Stimulated activated CD4-positive, alpha-beta T cell treated with anti-CD3 and anti-CD28 coated beads, Interleukin-15, amount 100 ng/mL, for 24 hours (primary cell): Measurements from ENCODE around the gene NAP1L4.

Source experiments
- DNase-seq: peaks from one replicate; pipeline ENCODE4 v3.0.0-alpha.2; 2020

NAP1L4 gene

DNA sequence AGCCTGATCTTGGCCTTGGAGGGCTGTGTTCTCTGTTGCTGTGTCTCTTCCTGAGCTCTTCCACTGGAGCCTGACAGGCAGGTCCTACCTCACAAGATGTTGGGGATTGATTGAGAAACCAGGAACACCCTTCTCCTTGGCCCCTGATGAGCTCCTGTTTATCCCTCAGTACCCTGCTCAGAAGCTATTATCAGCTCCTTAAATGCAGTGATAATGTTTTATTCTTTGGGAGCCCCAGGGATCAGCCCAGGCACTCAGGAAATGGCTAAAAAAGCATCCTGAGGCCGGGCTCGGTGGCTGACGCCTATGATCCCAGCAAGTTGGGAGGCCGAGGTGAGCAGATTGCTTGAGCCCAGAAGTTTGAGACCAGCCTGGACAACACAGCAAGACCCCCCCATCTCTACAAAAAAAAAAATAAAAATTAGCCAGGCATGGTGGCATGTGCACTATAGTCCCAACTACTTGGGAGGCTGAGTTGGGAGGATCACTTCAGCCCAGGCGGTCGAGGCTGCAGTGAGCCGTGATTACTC lies 58.0 kb downstream of the NAP1L4 start:
- no peak for DNase-seq

DNA sequence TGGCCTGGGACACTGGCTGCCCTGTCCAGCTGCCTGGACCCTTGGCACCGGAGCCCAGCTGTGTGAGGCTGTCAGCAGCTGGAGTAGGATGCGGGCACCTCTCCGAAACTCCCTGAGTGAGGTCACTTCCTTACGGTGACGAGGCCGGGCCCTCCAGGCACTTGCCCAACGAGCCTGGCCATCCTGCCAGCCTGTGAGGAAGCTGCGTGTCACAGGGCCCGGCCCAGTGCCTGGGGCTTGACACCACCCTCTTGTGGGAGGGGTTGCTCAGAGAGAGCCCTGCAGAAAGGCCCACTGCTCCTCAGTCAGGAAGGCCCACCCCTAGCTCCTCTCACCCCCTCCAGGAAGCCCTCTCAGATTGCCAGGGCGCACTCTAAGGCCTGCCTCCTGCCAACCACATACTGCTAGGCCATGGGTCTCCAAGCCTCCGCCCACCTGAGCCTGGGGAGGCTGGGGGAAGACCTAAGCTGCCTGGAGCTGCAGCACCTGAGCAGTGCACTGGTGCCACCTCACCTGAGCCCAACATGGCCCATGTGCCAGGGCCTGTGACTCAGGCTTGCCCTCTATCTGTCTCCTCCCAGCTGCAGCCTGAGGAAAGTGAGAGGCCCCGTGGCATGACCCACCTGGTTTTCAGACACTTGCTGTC lies 58.6 kb downstream of the NAP1L4 start:
- peak; percentile 59 for DNase-seq

DNA sequence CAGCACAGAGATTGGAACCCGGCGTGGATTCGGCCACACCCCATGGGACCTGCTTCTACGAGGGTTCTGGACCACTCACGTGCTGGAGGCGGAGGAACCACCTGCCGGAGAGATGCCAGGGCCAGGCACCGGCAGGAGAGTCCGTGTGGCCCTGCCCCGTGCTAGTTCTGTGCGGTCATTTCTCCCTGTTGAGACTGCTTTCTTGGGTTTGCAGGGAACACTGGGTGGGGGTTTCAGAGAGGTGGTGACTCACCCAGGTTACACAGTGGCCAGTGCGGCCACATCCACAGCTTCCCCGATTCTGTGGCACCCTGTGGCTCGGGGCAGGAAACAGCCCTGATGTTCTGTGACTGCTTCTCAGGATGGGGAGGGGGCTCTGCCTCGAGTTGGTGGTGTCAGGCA lies 59.3 kb downstream of the NAP1L4 start:
- DNase-seq, result no peak

- no peak for DNase-seq
Measured at GRCh38 chr11:2931771-2932738, 60.1 kb downstream of the NAP1L4 start.

DNA sequence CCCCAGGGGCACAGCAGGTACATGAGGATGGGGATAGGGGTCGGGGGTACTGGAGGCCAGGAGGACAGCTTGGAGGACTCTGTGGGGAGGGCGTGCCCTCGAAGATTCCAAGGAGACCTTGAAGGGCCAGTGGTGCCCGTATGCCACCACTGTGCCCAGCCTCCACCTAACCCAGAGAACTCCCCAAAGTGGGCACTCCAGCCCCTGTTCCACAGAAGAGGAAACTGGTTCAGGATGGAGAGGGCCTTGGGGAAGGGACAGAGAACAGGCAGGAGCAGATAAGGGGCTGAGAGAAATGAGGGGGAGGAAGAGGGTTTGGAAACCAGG lies 60.7 kb downstream of the NAP1L4 start:
- no peak for DNase-seq

DNA sequence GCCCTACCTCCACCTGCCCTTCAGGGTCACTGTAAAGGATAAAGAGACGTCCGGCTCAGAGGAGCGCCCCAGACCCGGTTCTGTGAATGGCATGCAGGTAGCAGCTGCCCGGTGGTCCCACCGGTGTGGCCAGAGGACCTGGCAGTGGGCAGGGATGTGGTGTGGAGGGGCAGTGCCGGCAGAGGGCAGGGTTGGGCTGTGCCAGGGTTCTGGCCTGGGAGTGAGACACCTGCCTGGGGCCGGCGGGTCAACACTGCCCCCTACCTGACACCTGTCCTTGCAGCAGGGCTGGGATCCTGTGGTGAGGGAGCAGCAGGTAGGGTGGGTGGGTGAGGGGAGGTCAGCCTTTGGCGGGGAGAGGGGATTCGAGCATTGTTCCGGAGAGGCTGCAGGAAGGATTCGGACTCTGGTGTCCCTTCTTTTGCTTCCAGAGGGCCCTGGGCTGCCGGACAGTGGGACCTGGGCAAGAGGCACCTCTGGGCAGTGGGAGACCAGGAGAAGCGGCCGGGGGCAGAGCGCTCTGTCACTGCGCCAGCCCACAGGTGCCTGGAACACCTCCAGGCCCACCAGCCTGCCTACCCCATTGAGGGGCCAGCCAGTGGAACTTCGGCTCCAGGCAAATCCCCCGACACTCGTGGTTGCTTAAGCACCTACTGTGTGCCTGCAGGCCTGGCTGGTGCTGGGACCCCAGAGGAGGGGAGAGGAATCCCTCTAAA lies 61.3 kb downstream of the NAP1L4 start:
- DNase-seq, result peak; percentile 57

GRCh38 chr11:2929950-2930703 lies 62.0 kb downstream of the NAP1L4 start:
- DNase-seq, result peak; percentile 64

- DNase-seq, result peak; percentile 67
Measured at GRCh38 chr11:2929531-2929949, 62.6 kb downstream of the NAP1L4 start.

- DNase-seq, result peak; percentile 81
Measured at GRCh38 chr11:2928605-2929530, 63.3 kb downstream of the NAP1L4 start, which contains the start of gene PHLDA2. Gene PHLDA2, minus strand, starts transcription at chr11:2929420. Its CDS starts 56 bp downstream, at chr11:2929364.

- no peak for DNase-seq
Measured at GRCh38 chr11:2927851-2928604, 64.1 kb downstream of the NAP1L4 start.

- no peak for DNase-seq
Measured at GRCh38 chr11:2927121-2927800, 64.9 kb downstream of the NAP1L4 start.

- no peak for DNase-seq
Measured at GRCh38 chr11:2926611-2927051, 65.5 kb downstream of the NAP1L4 start.

DNA sequence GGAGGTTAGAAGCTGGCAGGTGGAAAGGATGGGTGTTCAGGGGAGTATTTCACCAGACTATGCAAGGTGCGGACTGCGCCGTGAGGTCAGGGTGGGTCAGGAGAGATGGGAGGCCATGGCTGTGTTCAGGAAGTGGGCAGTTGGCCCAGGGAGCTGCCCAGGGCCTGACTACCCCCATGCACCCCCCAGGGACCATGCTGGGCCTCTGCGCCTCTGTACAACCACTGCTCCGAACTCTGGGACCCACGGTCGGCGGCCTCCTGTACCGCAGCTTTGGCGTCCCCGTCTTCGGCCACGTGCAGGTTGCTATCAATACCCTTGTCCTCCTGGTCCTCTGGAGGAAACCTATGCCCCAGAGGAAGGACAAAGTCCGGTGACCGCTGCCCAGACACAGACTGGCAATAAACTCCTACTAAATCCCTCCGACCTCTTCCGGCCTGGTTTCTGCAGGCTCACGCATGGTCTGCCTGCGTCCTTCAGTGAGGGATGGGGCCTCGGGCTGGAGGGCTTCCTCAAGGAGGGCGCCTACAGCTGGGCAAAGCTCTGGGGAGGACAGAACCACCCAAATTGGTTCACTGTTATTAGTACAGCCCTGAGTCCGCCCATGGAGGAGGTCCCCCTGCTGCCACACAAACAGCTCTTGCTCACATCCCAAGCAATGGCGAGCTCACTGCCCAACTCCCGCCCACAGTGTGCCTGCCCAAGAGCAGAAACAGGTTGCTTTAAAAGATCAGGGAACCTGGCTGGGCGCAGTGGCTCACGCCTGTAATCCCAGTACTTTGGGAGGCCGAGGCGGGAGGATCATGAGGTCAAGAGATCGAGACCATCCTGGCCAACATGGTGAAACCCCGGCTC lies 67.1 kb downstream of the NAP1L4 start:
- DNase-seq, result no peak

DNA sequence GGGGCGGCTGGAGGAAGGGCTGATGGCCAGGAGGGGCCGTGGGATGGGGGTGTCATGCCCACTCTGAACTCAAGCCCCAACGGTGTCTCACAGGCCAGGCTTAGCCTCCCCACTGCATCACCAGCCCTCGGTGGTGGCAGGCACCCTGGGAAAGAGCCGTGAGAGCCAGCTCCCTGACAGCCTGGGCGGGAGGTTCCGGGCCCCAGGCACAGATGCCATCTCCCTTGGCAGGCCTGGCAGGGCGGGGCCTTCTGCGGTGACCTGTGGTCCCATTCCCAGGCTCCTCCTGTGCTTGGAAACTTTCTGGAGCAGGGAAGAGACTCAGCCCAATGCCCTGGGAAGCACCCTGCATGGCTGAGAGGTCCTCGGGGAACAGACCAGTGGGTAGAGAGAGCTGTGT lies 67.7 kb downstream of the NAP1L4 start:
- DNase-seq, result no peak

DNA sequence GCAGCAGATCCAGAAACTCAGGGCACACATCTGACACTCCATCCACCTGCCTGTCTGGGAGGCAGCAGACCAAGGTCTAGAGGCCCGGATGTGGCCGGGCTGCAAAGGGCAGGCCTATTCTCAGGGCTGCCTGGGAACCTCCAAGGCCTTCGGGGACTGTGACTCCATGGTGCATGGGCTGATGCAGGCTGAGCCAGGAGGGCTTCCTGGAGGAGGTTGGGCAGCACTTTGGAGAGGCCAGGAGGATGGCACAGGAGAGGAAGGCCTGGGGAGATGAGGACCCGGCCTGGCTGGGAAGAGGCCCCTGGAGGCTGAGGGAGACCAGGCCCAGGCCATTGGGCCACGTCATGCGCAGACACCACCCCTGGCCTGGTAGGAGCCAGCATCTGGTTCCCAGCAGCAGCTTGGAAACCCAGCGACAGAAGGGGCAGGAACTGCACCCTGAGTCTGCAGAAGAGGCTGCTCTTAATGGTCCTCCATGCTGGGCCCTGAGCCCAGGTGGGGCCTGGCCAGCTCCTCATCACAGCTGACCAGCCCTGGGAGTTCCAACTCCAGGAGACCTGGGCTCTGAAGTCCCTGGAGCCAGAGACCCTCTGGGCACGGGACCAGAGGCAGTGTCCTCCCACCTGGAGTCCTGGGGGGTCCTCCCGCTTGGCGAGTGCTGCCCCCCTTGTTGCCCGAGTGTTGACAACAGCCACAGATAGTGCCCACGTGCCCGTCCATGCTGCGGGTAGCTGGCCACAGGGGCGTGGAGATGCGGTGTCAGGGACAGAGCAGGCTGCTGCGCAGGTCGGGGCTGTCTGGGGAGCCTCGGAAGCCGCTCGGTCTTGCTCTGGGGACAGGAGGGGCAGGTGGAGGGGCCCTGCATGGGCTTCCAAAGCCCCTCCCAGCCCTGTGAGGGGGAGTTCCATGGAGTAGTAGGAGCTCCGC lies 68.4 kb downstream of the NAP1L4 start:
- DNase-seq, result no peak

- no peak for DNase-seq
Measured at GRCh38 chr11:2922655-2923054, 69.5 kb downstream of the NAP1L4 start.

DNA sequence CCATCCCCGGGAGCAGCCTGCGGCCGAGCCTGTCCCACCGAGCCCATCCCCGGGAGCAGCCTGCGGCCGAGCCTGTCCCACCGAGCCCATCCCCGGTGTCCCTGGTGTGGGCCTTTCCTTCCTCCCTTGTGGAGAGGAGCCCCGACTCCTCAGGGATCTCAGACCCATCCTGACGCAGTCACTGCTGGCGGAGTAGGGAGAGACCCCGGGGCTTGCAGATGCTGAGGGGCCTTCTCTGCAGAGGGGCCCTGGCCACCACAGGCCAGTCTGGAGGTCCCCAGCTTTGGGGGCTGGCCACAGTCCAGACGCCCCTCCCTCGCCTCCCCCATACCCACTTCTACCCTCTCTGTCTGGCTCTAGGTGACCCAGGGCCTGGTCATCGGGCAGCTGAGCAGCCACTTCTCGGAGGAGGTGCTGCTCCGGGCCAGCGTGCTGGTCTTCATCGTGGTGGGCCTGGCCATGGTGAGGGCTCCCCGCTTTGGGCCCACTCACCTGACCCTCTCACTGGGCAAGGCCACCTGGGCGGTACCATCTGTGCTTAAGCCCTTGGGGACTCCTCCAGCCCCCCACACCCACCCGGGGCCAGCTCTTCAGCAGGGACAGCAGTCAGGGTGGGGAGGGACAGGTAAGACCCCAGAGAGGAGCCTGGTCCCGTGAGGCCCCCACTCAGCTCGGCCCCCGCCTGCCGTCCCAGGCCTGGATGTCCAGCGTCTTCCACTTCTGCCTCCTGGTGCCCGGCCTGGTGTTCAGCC lies 70.2 kb downstream of the NAP1L4 start:
- DNase-seq, result no peak
